ENCODE measurements around the gene FIGN. TPM values are rescaled to one million over a fixed set of nuclear protein-coding genes. Genes with fewer than 3 reads are reported as not detected.

The FIGN gene
- total RNA-seq, 1 experiment from 2014 or later, result 19.4 TPM

DNA sequence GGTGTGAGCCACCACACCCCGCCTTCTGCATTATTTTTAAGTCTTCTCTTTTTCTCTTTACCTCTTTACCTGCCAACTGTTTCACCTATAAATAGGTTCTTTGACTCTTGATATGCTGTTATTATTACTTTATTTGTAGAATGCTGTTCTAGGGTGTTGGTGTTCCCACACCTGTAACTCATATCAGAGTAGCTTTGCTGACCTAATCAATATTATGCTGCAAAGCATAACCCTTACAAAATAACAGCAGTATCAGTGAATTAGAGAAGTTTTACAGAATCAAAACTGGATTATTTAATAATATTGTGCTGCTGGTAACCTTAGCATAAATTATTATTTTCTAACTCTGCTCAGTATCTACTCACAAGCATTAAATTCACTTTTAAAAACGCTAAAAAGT lies 161.5 kb downstream of the FIGN start:
- TF ChIP-seq, protein P1, sequence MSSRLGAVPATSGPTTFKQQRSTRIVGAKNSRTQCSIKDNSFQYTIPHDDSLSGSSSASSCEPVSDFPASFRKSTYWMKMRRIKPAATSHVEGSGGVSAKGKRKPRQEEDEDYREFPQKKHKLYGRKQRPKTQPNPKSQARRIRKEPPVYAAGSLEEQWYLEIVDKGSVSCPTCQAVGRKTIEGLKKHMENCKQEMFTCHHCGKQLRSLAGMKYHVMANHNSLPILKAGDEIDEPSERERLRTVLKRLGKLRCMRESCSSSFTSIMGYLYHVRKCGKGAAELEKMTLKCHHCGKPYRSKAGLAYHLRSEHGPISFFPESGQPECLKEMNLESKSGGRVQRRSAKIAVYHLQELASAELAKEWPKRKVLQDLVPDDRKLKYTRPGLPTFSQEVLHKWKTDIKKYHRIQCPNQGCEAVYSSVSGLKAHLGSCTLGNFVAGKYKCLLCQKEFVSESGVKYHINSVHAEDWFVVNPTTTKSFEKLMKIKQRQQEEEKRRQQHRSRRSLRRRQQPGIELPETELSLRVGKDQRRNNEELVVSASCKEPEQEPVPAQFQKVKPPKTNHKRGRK (CRISPR knock-in tag; IDR thresholded peaks at IDR 0.05; ENCODE audit: borderline replicate concordance), result no peak
- no peak for TF ChIP-seq FOXK1 (CRISPR knock-in tag; IDR thresholded peaks at IDR 0.05)
- TF ChIP-seq GABPB1 (CRISPR knock-in tag; IDR thresholded peaks at IDR 0.05), result no peak
- TF ChIP-seq ZNF396 (CRISPR knock-in tag; IDR thresholded peaks at IDR 0.05; ENCODE audit: borderline replicate concordance), result no peak
- TF ChIP-seq, protein P2, sequence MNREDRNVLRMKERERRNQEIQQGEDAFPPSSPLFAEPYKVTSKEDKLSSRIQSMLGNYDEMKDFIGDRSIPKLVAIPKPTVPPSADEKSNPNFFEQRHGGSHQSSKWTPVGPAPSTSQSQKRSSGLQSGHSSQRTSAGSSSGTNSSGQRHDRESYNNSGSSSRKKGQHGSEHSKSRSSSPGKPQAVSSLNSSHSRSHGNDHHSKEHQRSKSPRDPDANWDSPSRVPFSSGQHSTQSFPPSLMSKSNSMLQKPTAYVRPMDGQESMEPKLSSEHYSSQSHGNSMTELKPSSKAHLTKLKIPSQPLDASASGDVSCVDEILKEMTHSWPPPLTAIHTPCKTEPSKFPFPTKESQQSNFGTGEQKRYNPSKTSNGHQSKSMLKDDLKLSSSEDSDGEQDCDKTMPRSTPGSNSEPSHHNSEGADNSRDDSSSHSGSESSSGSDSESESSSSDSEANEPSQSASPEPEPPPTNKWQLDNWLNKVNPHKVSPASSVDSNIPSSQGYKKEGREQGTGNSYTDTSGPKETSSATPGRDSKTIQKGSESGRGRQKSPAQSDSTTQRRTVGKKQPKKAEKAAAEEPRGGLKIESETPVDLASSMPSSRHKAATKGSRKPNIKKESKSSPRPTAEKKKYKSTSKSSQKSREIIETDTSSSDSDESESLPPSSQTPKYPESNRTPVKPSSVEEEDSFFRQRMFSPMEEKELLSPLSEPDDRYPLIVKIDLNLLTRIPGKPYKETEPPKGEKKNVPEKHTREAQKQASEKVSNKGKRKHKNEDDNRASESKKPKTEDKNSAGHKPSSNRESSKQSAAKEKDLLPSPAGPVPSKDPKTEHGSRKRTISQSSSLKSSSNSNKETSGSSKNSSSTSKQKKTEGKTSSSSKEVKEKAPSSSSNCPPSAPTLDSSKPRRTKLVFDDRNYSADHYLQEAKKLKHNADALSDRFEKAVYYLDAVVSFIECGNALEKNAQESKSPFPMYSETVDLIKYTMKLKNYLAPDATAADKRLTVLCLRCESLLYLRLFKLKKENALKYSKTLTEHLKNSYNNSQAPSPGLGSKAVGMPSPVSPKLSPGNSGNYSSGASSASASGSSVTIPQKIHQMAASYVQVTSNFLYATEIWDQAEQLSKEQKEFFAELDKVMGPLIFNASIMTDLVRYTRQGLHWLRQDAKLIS (CRISPR knock-in tag; IDR thresholded peaks at IDR 0.05; ENCODE audit: borderline replicate concordance), result no peak
- TF ChIP-seq CREB1 (CRISPR knock-in tag; IDR thresholded peaks at IDR 0.05), result no peak
- TF ChIP-seq, protein P3, sequence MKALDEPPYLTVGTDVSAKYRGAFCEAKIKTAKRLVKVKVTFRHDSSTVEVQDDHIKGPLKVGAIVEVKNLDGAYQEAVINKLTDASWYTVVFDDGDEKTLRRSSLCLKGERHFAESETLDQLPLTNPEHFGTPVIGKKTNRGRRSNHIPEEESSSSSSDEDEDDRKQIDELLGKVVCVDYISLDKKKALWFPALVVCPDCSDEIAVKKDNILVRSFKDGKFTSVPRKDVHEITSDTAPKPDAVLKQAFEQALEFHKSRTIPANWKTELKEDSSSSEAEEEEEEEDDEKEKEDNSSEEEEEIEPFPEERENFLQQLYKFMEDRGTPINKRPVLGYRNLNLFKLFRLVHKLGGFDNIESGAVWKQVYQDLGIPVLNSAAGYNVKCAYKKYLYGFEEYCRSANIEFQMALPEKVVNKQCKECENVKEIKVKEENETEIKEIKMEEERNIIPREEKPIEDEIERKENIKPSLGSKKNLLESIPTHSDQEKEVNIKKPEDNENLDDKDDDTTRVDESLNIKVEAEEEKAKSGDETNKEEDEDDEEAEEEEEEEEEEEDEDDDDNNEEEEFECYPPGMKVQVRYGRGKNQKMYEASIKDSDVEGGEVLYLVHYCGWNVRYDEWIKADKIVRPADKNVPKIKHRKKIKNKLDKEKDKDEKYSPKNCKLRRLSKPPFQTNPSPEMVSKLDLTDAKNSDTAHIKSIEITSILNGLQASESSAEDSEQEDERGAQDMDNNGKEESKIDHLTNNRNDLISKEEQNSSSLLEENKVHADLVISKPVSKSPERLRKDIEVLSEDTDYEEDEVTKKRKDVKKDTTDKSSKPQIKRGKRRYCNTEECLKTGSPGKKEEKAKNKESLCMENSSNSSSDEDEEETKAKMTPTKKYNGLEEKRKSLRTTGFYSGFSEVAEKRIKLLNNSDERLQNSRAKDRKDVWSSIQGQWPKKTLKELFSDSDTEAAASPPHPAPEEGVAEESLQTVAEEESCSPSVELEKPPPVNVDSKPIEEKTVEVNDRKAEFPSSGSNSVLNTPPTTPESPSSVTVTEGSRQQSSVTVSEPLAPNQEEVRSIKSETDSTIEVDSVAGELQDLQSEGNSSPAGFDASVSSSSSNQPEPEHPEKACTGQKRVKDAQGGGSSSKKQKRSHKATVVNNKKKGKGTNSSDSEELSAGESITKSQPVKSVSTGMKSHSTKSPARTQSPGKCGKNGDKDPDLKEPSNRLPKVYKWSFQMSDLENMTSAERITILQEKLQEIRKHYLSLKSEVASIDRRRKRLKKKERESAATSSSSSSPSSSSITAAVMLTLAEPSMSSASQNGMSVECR (CRISPR knock-in tag; IDR thresholded peaks at IDR 0.05; ENCODE audit: borderline replicate concordance), result no peak
- TF ChIP-seq, protein P4, sequence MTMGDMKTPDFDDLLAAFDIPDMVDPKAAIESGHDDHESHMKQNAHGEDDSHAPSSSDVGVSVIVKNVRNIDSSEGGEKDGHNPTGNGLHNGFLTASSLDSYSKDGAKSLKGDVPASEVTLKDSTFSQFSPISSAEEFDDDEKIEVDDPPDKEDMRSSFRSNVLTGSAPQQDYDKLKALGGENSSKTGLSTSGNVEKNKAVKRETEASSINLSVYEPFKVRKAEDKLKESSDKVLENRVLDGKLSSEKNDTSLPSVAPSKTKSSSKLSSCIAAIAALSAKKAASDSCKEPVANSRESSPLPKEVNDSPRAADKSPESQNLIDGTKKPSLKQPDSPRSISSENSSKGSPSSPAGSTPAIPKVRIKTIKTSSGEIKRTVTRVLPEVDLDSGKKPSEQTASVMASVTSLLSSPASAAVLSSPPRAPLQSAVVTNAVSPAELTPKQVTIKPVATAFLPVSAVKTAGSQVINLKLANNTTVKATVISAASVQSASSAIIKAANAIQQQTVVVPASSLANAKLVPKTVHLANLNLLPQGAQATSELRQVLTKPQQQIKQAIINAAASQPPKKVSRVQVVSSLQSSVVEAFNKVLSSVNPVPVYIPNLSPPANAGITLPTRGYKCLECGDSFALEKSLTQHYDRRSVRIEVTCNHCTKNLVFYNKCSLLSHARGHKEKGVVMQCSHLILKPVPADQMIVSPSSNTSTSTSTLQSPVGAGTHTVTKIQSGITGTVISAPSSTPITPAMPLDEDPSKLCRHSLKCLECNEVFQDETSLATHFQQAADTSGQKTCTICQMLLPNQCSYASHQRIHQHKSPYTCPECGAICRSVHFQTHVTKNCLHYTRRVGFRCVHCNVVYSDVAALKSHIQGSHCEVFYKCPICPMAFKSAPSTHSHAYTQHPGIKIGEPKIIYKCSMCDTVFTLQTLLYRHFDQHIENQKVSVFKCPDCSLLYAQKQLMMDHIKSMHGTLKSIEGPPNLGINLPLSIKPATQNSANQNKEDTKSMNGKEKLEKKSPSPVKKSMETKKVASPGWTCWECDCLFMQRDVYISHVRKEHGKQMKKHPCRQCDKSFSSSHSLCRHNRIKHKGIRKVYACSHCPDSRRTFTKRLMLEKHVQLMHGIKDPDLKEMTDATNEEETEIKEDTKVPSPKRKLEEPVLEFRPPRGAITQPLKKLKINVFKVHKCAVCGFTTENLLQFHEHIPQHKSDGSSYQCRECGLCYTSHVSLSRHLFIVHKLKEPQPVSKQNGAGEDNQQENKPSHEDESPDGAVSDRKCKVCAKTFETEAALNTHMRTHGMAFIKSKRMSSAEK (CRISPR knock-in tag; IDR thresholded peaks at IDR 0.05; ENCODE audit: borderline replicate concordance), result no peak
- no peak for TF ChIP-seq SMAD4 (CRISPR knock-in tag; IDR thresholded peaks at IDR 0.05)
- TF ChIP-seq, protein P5, sequence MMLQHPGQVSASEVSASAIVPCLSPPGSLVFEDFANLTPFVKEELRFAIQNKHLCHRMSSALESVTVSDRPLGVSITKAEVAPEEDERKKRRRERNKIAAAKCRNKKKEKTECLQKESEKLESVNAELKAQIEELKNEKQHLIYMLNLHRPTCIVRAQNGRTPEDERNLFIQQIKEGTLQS (CRISPR knock-in tag; conservative IDR thresholded peaks at IDR 0.05), result no peak
- TF ChIP-seq ZBTB21 (CRISPR knock-in tag; IDR thresholded peaks at IDR 0.05; ENCODE audit: borderline replicate concordance), result no peak
- no peak for TF ChIP-seq MYBL2 (CRISPR knock-in tag; IDR thresholded peaks at IDR 0.05)
- no peak for TF ChIP-seq TP53 (CRISPR knock-in tag; IDR thresholded peaks at IDR 0.05)
- TF ChIP-seq GTF2I (CRISPR knock-in tag; conservative IDR thresholded peaks at IDR 0.05), result no peak
- TF ChIP-seq, protein P6, sequence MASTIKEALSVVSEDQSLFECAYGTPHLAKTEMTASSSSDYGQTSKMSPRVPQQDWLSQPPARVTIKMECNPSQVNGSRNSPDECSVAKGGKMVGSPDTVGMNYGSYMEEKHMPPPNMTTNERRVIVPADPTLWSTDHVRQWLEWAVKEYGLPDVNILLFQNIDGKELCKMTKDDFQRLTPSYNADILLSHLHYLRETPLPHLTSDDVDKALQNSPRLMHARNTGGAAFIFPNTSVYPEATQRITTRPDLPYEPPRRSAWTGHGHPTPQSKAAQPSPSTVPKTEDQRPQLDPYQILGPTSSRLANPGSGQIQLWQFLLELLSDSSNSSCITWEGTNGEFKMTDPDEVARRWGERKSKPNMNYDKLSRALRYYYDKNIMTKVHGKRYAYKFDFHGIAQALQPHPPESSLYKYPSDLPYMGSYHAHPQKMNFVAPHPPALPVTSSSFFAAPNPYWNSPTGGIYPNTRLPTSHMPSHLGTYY (CRISPR knock-in tag; IDR thresholded peaks at IDR 0.05), result no peak
- no peak for ATAC-seq
- Mint-ChIP-seq H3K4me3 (no peak overlapping the region), H3K4me1 (no peaks in the 10 kb centered on the region), H3K9me3 (no peaks in the 10 kb centered on the region), H3K27me3 (ENCODE audit: low read depth) (no peaks in the 10 kb centered on the region), H3K27ac (no peak overlapping the region), H3K36me3 (no peaks in the 10 kb centered on the region)
- POLR2A ChIA-PET, result no interaction called here
- CTCF ChIA-PET, result no interaction called here
- DNase-seq (ENCODE audit: low spot score), result no peak
